Inflammatory macrophage treated with lipopolysaccharide for 1 hour (primary cell): ENCODE data around the gene QRSL1.
A peak's percentile ranks its signal among the peaks of the same experiment; 100 is the strongest.
"Not testable (repeated sequence)": the region's sequence is repeated elsewhere in the genome, so short reads cannot be mapped to it uniquely, and the experiment has no call there.

Source experiments
- DNase-seq, 2 donors: peaks; one replicate each; pipeline ENCODE4 v3.0.0-alpha.2; 2020 to 2022

The QRSL1 gene

GRCh38 chr6:106629103-106629858 is at the start of gene QRSL1, which contains the start of gene RTN4IP1:
TSS of gene QRSL1 (plus strand) at chr6:106629578. CDS start at chr6:106629682, 104 bp downstream.
TSS of gene RTN4IP1 (minus strand) at chr6:106629498. CDS start at chr6:106629021, 477 bp downstream.
- peak; percentile 89 to 95 for DNase-seq

- DNase-seq, result no peak
These were observed 47.9 kb upstream of the QRSL1 start for GRCh38 chr6:106581468-106581867.

GRCh38 chr6:106586815-106587415 is 42.5 kb upstream of the QRSL1 start:
- no peak for DNase-seq

- DNase-seq, result not testable (repeated sequence)
These were observed 40.4 kb upstream of the QRSL1 start for GRCh38 chr6:106588937-106589336.

- no peak for DNase-seq
These were observed 38.1 kb upstream of the QRSL1 start for GRCh38 chr6:106591111-106591825.

GRCh38 chr6:106599440-106599839 is 29.9 kb upstream of the QRSL1 start:
- no peak for DNase-seq

GRCh38 chr6:106600329-106600728 is 29.0 kb upstream of the QRSL1 start:
- DNase-seq, result no peak

- DNase-seq, result peak; percentile 52 to 78
These were observed 21.2 kb upstream of the QRSL1 start for GRCh38 chr6:106608080-106608668.

- DNase-seq, result no peak
These were observed 19.7 kb upstream of the QRSL1 start for GRCh38 chr6:106609699-106610098.

GRCh38 chr6:106611030-106611429 is 18.3 kb upstream of the QRSL1 start:
- no peak for DNase-seq

GRCh38 chr6:106612671-106613416 is 16.5 kb upstream of the QRSL1 start:
- no peak for DNase-seq

GRCh38 chr6:106613590-106613989 is 15.8 kb upstream of the QRSL1 start:
- DNase-seq, result no peak

GRCh38 chr6:106614166-106614565 is 15.2 kb upstream of the QRSL1 start:
- no peak for DNase-seq

GRCh38 chr6:106614592-106615257 is 14.7 kb upstream of the QRSL1 start:
- DNase-seq, result no peak

- no peak for DNase-seq
These were observed 12.1 kb upstream of the QRSL1 start for GRCh38 chr6:106617302-106617701.

GRCh38 chr6:106617857-106618256 is 11.5 kb upstream of the QRSL1 start:
- DNase-seq, result no peak

GRCh38 chr6:106618324-106618723 is 11.1 kb upstream of the QRSL1 start:
- DNase-seq, result no peak

- DNase-seq, result no peak
These were observed 10.2 kb upstream of the QRSL1 start for GRCh38 chr6:106619223-106619622.

- no peak for DNase-seq
These were observed 8.3 kb upstream of the QRSL1 start for GRCh38 chr6:106620931-106621672.

GRCh38 chr6:106622412-106622811 is 7.0 kb upstream of the QRSL1 start:
- no peak for DNase-seq

GRCh38 chr6:106623039-106623438 is 6.3 kb upstream of the QRSL1 start:
- no peak for DNase-seq
